Endothelial cell of umbilical vein (primary cell): ENCODE measurements around the gene GNAQ. TPM values are rescaled to one million over a fixed set of nuclear protein-coding genes. Genes with fewer than 3 reads are reported as not detected.

Experiments used
- BruUV-seq: library from RNA; stranded (reverse); fragments of 400-500 nt; replicated peaks from 2 replicates; lab custom pipeline; 2021; lab: Mats Ljungman, UMichigan
- CTCF ChIA-PET: fragments of 300-600, 350-600 bp; sonication (Branson Sonifier 250); formaldehyde crosslinking; loops from one replicate; lab custom pipeline; 2021; ENCODE audit warnings: antibody characterized with exemption, inconsistent platforms; lab: Charles Lee
- POLR2A ChIA-PET: fragments of 300-600, 350-600 bp; sonication (Branson Sonifier 250); formaldehyde crosslinking; loops from one replicate; lab custom pipeline; 2021; ENCODE audit warnings: antibody characterized with exemption, inconsistent platforms; lab: Charles Lee
- DNase-seq: peaks from one replicate; pipeline ENCODE4 v3.0.0-alpha.2; 2011; ENCODE audit warnings: low read depth, low spot score
- FAIRE-seq: peaks from 2 replicates; lab custom pipeline; 2011; peaks lifted over from hg19 to GRCh38; lab: Jason Lieb, UNC
- H2AFZ ChIP-seq: 2 replicates; pipeline ENCODE4 v1.6.0; 2012; ENCODE audit warnings: low read depth, low read length, control low read depth, inconsistent platforms
- H3K27ac ChIP-seq: 2 replicates; pipeline ENCODE4 v1.5.1; 2011; ENCODE audit warnings: low read depth, mild to moderate bottlenecking, control low read depth, low read length, moderate library complexity; ENCODE audit not compliant: insufficient read depth
- H3K27me3 ChIP-seq, 2 experiments: 2 replicates each; pipeline versions ENCODE4 v1.6.0 to v1.6.1; 2011; ENCODE audit warnings: low read length in 2 of 2, mixed read lengths in 1 of 2; ENCODE audit not compliant: control insufficient read depth in 2 of 2, insufficient read depth in 2 of 2
- H3K36me3 ChIP-seq, 2 experiments: 2 replicates in 1 of 2; 3 replicates in 1 of 2; pipeline ENCODE4 v1.5.1; 2011; ENCODE audit warnings: low read length in 2 of 2, mild to moderate bottlenecking in 1 of 2, moderate library complexity in 1 of 2; ENCODE audit not compliant: control insufficient read depth in 2 of 2, insufficient read depth in 2 of 2; ENCODE audit errors: extremely low read depth in 1 of 2
- H3K4me1 ChIP-seq: 3 replicates; pipeline ENCODE4 v1.5.1; 2011; ENCODE audit warnings: mild to moderate bottlenecking, low read length; ENCODE audit not compliant: control insufficient read depth, insufficient read depth; ENCODE audit errors: extremely low read depth
- H3K4me2 ChIP-seq: 2 replicates; pipeline ENCODE4 v1.6.1; 2011; ENCODE audit warnings: low read length, control low read depth, mixed read lengths; ENCODE audit not compliant: insufficient read depth
- H3K4me3 ChIP-seq, 3 experiments: fragments of 200-600 bp in 1 of 3; sonication (generic), shearing (Covaris generic) in 1 of 3; replicated peaks in 1 of 3; 2 replicates each; pipeline ENCODE4 v1.5.1; 2011 to 2016; ENCODE audit warnings: control low read depth in 3 of 3, low read length in 3 of 3, mild to moderate bottlenecking in 2 of 3, inconsistent platforms in 1 of 3, low read depth in 1 of 3, moderate library complexity in 1 of 3; ENCODE audit not compliant: insufficient read depth in 1 of 3
- H3K79me2 ChIP-seq: 2 replicates; pipeline ENCODE4 v1.6.0; 2012; ENCODE audit warnings: low read length, inconsistent platforms; ENCODE audit not compliant: control insufficient read depth, insufficient read depth
- H3K9ac ChIP-seq: replicated peaks from 2 replicates; pipeline ENCODE3; 2011; ENCODE audit warnings: low read length, control low read depth; ENCODE audit not compliant: insufficient read depth; ENCODE audit errors: extremely low read depth
- H3K9me1 ChIP-seq: replicated peaks from 3 replicates; pipeline ENCODE4 v1.6.0; 2011; ENCODE audit warnings: mild to moderate bottlenecking, low read length; ENCODE audit not compliant: control insufficient read depth, insufficient read depth; ENCODE audit errors: extremely low read depth
- H3K9me3 ChIP-seq: replicated peaks from 2 replicates; pipeline ENCODE4 v1.5.1; 2012; ENCODE audit warnings: low read length, inconsistent platforms; ENCODE audit not compliant: control insufficient read depth, insufficient read depth
- H4K20me1 ChIP-seq: replicated peaks from 2 replicates; pipeline ENCODE3; 2011; ENCODE audit warnings: mild to moderate bottlenecking, low read length; ENCODE audit not compliant: control insufficient read depth, insufficient read depth; ENCODE audit errors: extremely low read depth
- EZH2 ChIP-seq: IDR thresholded peaks from 2 replicates; pipeline ENCODE4 v1.6.1; 2012; ENCODE audit warnings: borderline replicate concordance, low read depth, mild to moderate bottlenecking, moderate library complexity, low read length, inconsistent platforms; ENCODE audit not compliant: severe bottlenecking
- FOS ChIP-seq: IDR thresholded peaks from 2 replicates; pipeline ENCODE4 v1.6.1; 2011; ENCODE audit warnings: mild to moderate bottlenecking, low read length, moderate library complexity, borderline replicate concordance; ENCODE audit not compliant: insufficient read depth
- GATA2 ChIP-seq: IDR thresholded peaks from 2 replicates; pipeline ENCODE4 v1.7.0; 2011; ENCODE audit warnings: low read depth, mild to moderate bottlenecking, moderate library complexity, mixed read lengths, low read length; ENCODE audit not compliant: insufficient read length, insufficient read depth
- JUN ChIP-seq: IDR thresholded peaks from 2 replicates; pipeline ENCODE4 v1.6.1; 2011; ENCODE audit warnings: borderline replicate concordance, low read depth; ENCODE audit not compliant: insufficient read length, insufficient read depth
- MYC ChIP-seq: IDR thresholded peaks from one replicate; pipeline ENCODE4 v1.6.1; 2011; ENCODE audit warnings: mild to moderate bottlenecking, low read depth, low read length
- POLR2A ChIP-seq: IDR thresholded peaks from 2 replicates; pipeline ENCODE4 v1.6.1; 2012; ENCODE audit warnings: low read depth, mild to moderate bottlenecking, control low read depth, low read length
- POLR2AphosphoS5 ChIP-seq: IDR thresholded peaks from 2 replicates; pipeline ENCODE4 v1.6.1; 2012; ENCODE audit warnings: low read depth, mild to moderate bottlenecking, control low read depth, low read length, moderate library complexity; ENCODE audit not compliant: insufficient read depth
- dilution Hi-C: fragments of 300-500 bp; cut with MboI; formaldehyde crosslinking; loops from one replicate; pipeline ENCODE4 v1.15.0; 2019; ENCODE audit warnings: low sequenced_read_pairs; ENCODE audit not compliant: extremely low pct_ligation_motif_present
- intact Hi-C: fragments of 100-400 bp; cut with micrococcal nuclease; formaldehyde crosslinking; loops from one replicate; pipeline ENCODE4 v1.10.0; 2022
- polyA plus RNA-seq, 4 experiments: library from polyadenylated mRNA; depleted of rRNA in 3 of 4; stranded (reverse) in 3 of 4; unstranded in 1 of 4; fragments of >200 nt; gene quantifications; 2 replicates each; pipeline versions ENCODE4 v1.2.1 to v1.2.3, GENCODE V29; 2011 to 2012; ENCODE audit warnings: missing spikeins in 1 of 4
- total RNA-seq: library from RNA; stranded (reverse); gene quantifications from 2 replicates; pipeline ENCODE4 v1.2.3, GENCODE V29; 2021
- TF ChIP-seq, protein P1 (sequence below): IDR thresholded peaks from 2 replicates; pipeline ENCODE4 v1.6.1; 2011; ENCODE audit not compliant: insufficient read depth, insufficient read length
- TF ChIP-seq, protein P2 (sequence below), 2 donors: IDR thresholded peaks; 1 replicate in 1 of 2; 2 replicates in 1 of 2; pipeline ENCODE4 v1.5.1; 2011; ENCODE audit warnings: low read length in 2 of 2, mild to moderate bottlenecking in 2 of 2, moderate library complexity in 2 of 2, control low read depth in 1 of 2, inconsistent platforms in 1 of 2, low read depth in 1 of 2; ENCODE audit not compliant: insufficient read depth in 1 of 2; ENCODE audit errors: extremely low read depth in 1 of 2

Gene GNAQ
- total and polyA plus RNA-seq, 2 donors (not counting 3 experiments of a cell fraction or from before 2014, with no cell fraction given) = 26.1 to 67.3 TPM

DNA sequence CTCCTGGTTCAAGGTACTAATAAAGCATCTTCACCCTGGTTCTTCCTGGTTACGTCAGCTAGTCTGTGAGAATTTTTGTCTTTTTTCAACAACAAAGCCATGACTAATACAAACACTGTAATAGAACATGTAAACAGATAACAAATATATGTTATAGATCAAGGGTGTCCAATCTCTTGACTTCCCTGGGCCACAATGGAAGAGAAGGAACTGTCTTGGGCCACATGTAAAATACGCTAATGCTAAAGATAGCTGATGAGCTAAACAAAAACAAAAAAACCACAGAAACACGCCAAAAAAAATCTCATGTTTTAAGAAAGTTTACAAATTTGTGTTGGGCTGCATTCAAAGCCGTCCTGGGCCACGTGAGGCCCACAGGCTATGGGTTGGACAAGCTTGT is 259.0 kb downstream of the GNAQ start:
- DNase-seq = no peak
- Histone ChIP-seq H3K9me1 (no peaks in the 10 kb centered on the region), H2AFZ (no peak overlapping the region), H3K79me2 (no peaks in the 10 kb centered on the region), H3K27ac (no peak overlapping the region), H4K20me1 (no peaks in the 10 kb centered on the region), H3K27me3 (no peaks in the 10 kb centered on the region), H3K9ac (no peak overlapping the region), H3K4me3 (no peak overlapping the region), H3K9me3 (no peaks in the 10 kb centered on the region), H3K4me2 (no peak overlapping the region), H3K4me1 (peaks cover 14% of the 10 kb centered on the region), H3K36me3 (no peaks in the 10 kb centered on the region)
- ChIA-PET CTCF (interaction anchor here (1.0 to 1.7 kb wide), 2 partner anchors 10 to 69 kb away, joined by 3 to 6 read pairs; no protein-coding TSS in a partner anchor), POLR2A (no interaction called here)
- TF ChIP-seq POLR2A (no peak), GATA2 (no peak), EZH2 (no peak), JUN (no peak), FOS (no peak), MYC (no peak), POLR2AphosphoS5 (no peak)
- TF ChIP-seq, protein P1, sequence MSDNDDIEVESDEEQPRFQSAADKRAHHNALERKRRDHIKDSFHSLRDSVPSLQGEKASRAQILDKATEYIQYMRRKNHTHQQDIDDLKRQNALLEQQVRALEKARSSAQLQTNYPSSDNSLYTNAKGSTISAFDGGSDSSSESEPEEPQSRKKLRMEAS = no peak
- TF ChIP-seq, protein P2, sequence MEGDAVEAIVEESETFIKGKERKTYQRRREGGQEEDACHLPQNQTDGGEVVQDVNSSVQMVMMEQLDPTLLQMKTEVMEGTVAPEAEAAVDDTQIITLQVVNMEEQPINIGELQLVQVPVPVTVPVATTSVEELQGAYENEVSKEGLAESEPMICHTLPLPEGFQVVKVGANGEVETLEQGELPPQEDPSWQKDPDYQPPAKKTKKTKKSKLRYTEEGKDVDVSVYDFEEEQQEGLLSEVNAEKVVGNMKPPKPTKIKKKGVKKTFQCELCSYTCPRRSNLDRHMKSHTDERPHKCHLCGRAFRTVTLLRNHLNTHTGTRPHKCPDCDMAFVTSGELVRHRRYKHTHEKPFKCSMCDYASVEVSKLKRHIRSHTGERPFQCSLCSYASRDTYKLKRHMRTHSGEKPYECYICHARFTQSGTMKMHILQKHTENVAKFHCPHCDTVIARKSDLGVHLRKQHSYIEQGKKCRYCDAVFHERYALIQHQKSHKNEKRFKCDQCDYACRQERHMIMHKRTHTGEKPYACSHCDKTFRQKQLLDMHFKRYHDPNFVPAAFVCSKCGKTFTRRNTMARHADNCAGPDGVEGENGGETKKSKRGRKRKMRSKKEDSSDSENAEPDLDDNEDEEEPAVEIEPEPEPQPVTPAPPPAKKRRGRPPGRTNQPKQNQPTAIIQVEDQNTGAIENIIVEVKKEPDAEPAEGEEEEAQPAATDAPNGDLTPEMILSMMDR (IDR thresholded peaks at IDR 0.05; ENCODE audit: extremely low read depth in 1 of 2, insufficient read depth in 1 of 2, low read depth in 1 of 2, low read length in 2 of 2) = no peak
- dilution Hi-C loops (no loop called here), intact Hi-C loops (no loop called here)
- no TSS peak for BruUV-seq
- no peak for FAIRE-seq
